CD4-positive, alpha-beta T cell (primary cell): ENCODE measurements around the gene MGST3. TPM values are rescaled to one million over a fixed set of nuclear protein-coding genes. Genes with fewer than 3 reads are reported as not detected.

Experiments used
- ATAC-seq: fragments of 200-7000 bp; cut with Tn5 transposase; one replicate; pipeline ENCODE4 v1.10.0; 2022; ENCODE audit warnings: mild to moderate bottlenecking; ENCODE audit not compliant: poor library complexity
- CTCF ChIA-PET: fragments of 350-600 bp; sonication (Branson Sonifier 250); formaldehyde crosslinking; loops from one replicate; lab custom pipeline; 2021; ENCODE audit warnings: antibody characterized with exemption, inconsistent platforms; lab: Charles Lee
- POLR2A ChIA-PET: fragments of 350-600 bp; sonication (Branson Sonifier 250); formaldehyde crosslinking; loops from one replicate; lab custom pipeline; 2021; ENCODE audit warnings: antibody characterized with exemption, inconsistent platforms; lab: Charles Lee
- DNase-seq, 14 experiments: peaks; one replicate each; pipeline ENCODE4 v3.0.0-alpha.2; 2013 to 2020; ENCODE audit warnings: mixed read lengths in 2 of 14
- H3K27ac ChIP-seq, 2 donors: one replicate each; pipeline versions ENCODE4 v1.5.1 to v1.7.0; 2013; ENCODE audit warnings: low read length in 2 of 2, low read depth in 1 of 2, mild to moderate bottlenecking in 1 of 2
- H3K27me3 ChIP-seq, 2 experiments: 1 replicate in 1 of 2; 2 replicates in 1 of 2; pipeline versions ENCODE4 v1.6.1 to v1.7.0; 2013; ENCODE audit warnings: low read length in 2 of 2, control low read depth in 1 of 2, mild to moderate bottlenecking in 1 of 2, moderate library complexity in 1 of 2; ENCODE audit not compliant: insufficient read depth in 2 of 2, control insufficient read depth in 1 of 2
- H3K36me3 ChIP-seq: one replicate; pipeline ENCODE4 v1.6.1; 2013; ENCODE audit warnings: low read length, control low read depth; ENCODE audit not compliant: insufficient read depth
- H3K4me1 ChIP-seq: one replicate; pipeline ENCODE4 v1.6.1; 2013; ENCODE audit warnings: low read length, control low read depth; ENCODE audit not compliant: insufficient read depth
- H3K4me3 ChIP-seq: one replicate; pipeline ENCODE4 v1.5.1; 2013; ENCODE audit warnings: mild to moderate bottlenecking, low read length, moderate library complexity
- H3K9me3 ChIP-seq, 2 experiments: 1 replicate in 1 of 2; 2 replicates in 1 of 2; pipeline versions ENCODE4 v1.6.1 to v1.7.0; 2013; ENCODE audit warnings: low read length in 2 of 2, mild to moderate bottlenecking in 2 of 2, control low read depth in 1 of 2, moderate library complexity in 1 of 2; ENCODE audit not compliant: control insufficient read depth in 1 of 2, insufficient read depth in 1 of 2
- H3K27ac Mint-ChIP-seq: one replicate; pipeline ENCODE4 v1.8.0; 2020; ENCODE audit warnings: mixed read lengths
- H3K27me3 Mint-ChIP-seq: one replicate; pipeline ENCODE4 v1.8.0; 2021; ENCODE audit warnings: mixed read lengths
- H3K36me3 Mint-ChIP-seq: one replicate; pipeline ENCODE4 v1.8.0; 2021; ENCODE audit warnings: low read depth, mixed read lengths
- H3K4me1 Mint-ChIP-seq: one replicate; pipeline ENCODE4 v1.8.0; 2021; ENCODE audit warnings: low read depth, mixed read lengths
- H3K4me3 Mint-ChIP-seq: one replicate; pipeline ENCODE4 v1.8.0; 2020; ENCODE audit warnings: mild to moderate bottlenecking, mixed read lengths
- H3K9me3 Mint-ChIP-seq: one replicate; pipeline ENCODE4 v1.8.0; 2020; ENCODE audit warnings: mixed read lengths
- intact Hi-C, 2 experiments: fragments of 100-400 bp; cut with DNase I in 1 of 2; cut with micrococcal nuclease in 1 of 2; formaldehyde crosslinking; loops; one replicate each; pipeline versions ENCODE4 v1.15.1 to v1.9.0; 2023 to 2025; cut with DNase I, micrococcal nuclease
- total RNA-seq, 174 experiments: library from RNA in 2 of 174; stranded (reverse) in 2 of 174; gene quantifications; one replicate each; pipeline ENCODE4 v1.2.3 and lab custom pipeline; 2021 to 2026
- TF ChIP-seq, protein P1 (sequence below): fragments of 200-600 bp; IDR thresholded peaks from one replicate; pipeline ENCODE4 v1.8.0; 2022; ENCODE audit warnings: antibody characterized with exemption, mild to moderate bottlenecking

MGST3 gene
- total RNA-seq, 2 experiments from 2014 or later, result 22.0 to 23.5 TPM

DNA sequence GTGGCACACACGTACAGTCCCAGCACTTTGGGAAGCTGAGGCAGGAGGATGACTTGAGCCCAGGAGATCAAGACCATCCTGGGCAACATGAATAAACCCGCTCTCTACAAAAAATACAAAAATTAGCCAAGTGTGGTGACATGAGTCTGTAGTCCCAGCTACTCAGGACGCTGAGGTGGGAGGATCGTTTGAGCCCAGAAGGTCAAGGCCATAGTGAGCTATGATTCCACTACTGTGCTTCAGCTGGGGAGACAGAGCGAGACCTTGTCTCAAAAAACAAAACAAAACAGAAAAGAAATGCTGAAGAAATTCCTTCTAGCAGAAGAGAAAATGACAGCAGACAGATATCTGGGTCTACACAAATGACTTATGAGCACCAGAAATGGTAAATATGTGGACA lies 57.0 kb downstream of the MGST3 start:
- ATAC-seq (no peak), DNase-seq (no peak)
- H3K27me3 Mint-ChIP-seq, result no peaks in the 10 kb centered on the region
- Histone ChIP-seq H3K27ac (no peak overlapping the region), H3K27me3 (no peaks in the 10 kb centered on the region), H3K36me3 (peaks cover 22% of the 10 kb centered on the region), H3K4me1 (peaks cover 12% of the 10 kb centered on the region), H3K9me3 (no peaks in the 10 kb centered on the region), H3K4me3 (no peak overlapping the region)
- ChIA-PET POLR2A (no interaction called here), CTCF (interaction anchor here (1.2 kb wide), 1 partner anchor 10 kb away, joined by 4 read pairs; the partner anchor contains the start of gene ALDH9A1)
- peaks cover 4% of the 10 kb centered on the region for H3K9me3 Mint-ChIP-seq
- TF ChIP-seq, protein P1, sequence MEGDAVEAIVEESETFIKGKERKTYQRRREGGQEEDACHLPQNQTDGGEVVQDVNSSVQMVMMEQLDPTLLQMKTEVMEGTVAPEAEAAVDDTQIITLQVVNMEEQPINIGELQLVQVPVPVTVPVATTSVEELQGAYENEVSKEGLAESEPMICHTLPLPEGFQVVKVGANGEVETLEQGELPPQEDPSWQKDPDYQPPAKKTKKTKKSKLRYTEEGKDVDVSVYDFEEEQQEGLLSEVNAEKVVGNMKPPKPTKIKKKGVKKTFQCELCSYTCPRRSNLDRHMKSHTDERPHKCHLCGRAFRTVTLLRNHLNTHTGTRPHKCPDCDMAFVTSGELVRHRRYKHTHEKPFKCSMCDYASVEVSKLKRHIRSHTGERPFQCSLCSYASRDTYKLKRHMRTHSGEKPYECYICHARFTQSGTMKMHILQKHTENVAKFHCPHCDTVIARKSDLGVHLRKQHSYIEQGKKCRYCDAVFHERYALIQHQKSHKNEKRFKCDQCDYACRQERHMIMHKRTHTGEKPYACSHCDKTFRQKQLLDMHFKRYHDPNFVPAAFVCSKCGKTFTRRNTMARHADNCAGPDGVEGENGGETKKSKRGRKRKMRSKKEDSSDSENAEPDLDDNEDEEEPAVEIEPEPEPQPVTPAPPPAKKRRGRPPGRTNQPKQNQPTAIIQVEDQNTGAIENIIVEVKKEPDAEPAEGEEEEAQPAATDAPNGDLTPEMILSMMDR, result no peak
- H3K4me1 Mint-ChIP-seq, result peaks cover 63% of the 10 kb centered on the region
- peaks cover 88% of the 10 kb centered on the region for H3K36me3 Mint-ChIP-seq
- intact Hi-C loops, result no loop called here
- H3K27ac Mint-ChIP-seq, result no peak overlapping the region
- H3K4me3 Mint-ChIP-seq, result no peak overlapping the region

DNA sequence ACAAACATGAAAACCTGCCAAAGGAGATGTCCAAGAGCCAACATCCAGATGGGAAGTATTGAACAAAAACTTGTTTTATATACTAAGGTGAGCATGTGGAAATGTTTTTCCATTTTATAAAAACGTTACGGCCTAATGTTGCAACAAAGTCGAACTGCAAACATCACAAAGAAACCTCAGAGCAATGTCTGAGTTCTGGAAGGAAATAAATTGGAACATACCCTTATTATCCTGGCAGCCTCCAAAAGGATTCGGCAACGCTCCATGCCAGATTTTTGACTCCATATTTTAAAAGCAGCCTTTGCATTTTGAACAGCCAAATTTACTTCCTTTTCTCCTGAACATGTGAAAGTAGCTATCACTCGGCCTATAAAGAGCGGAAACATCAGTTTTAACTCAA lies 64.0 kb downstream of the MGST3 start:
- H3K27me3 Mint-ChIP-seq, result no peaks in the 10 kb centered on the region
- no peak for DNase-seq
- Histone ChIP-seq H3K4me3 (no peak overlapping the region), H3K4me1 (peaks cover 28% of the 10 kb centered on the region), H3K36me3 (peaks cover 3% of the 10 kb centered on the region), H3K27ac (no peak overlapping the region), H3K9me3 (no peaks in the 10 kb centered on the region), H3K27me3 (no peaks in the 10 kb centered on the region)
- CTCF ChIA-PET, result interaction anchor here (0.9 kb wide), 1 partner anchor 63 kb away, joined by 4 read pairs; no protein-coding TSS in a partner anchor
- H3K36me3 Mint-ChIP-seq, result peaks cover 69% of the 10 kb centered on the region
- no peak for ATAC-seq
- POLR2A ChIA-PET, result no interaction called here
- TF ChIP-seq, protein P1, result no peak
- no peaks in the 10 kb centered on the region for H3K9me3 Mint-ChIP-seq
- H3K4me3 Mint-ChIP-seq, result peak overlapping the region; percentile 62
- H3K27ac Mint-ChIP-seq, result no peak overlapping the region
- H3K4me1 Mint-ChIP-seq, result peaks cover 59% of the 10 kb centered on the region
- intact Hi-C loops, result loop anchor here in 1 of 2 experiments (5.0 kb wide), 1 partner anchor 132 kb away; the partner anchor contains the start of gene UCK2

DNA sequence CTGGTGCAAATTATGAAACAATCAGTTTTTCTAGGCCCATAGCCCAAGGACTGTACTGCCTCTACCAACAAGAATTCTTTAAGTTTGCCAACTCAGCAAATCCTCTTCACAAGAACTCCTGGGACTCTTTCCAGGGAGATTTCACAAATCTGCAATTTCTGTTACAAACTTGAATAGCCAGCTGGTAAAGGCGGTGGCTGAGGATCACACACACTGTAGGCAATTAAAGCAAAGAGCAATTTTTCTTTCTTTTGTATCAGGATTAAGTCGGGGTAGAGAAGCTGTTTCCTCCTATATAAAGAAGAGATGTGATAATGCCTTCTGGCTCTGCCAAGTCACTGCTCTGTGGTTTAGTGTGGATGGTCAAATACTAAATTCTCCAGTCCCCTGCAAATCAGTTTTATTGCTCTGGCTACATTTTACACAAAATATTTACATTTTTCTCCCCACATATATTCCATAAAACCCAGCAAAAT lies 65.6 kb downstream of the MGST3 start:
- Mint-ChIP-seq H3K36me3 (peaks cover 54% of the 10 kb centered on the region), H3K9me3 (no peaks in the 10 kb centered on the region), H3K27ac (peak overlapping the region; percentile 92), H3K4me1 (peaks cover 51% of the 10 kb centered on the region), H3K27me3 (no peaks in the 10 kb centered on the region), H3K4me3 (peak overlapping the region; percentile 70)
- ChIA-PET CTCF (interaction anchor here (0.9 to 2.5 kb wide), 4 partner anchors 66 to 104 kb away, joined by 3 to 8 read pairs (median 5); partner anchors contain the start of genes MGST3 and TMCO1), POLR2A (interaction anchor here (0.6 to 0.7 kb wide), 2 partner anchors 66 to 1918 kb away, joined by 3 to 4 read pairs; partner anchors contain the start of gene MGST3)
- Histone ChIP-seq H3K36me3 (no peaks in the 10 kb centered on the region), H3K27me3 (no peaks in the 10 kb centered on the region), H3K4me3 (peak overlapping the region; percentile 18), H3K9me3 (no peaks in the 10 kb centered on the region), H3K27ac (no peak overlapping the region), H3K4me1 (peaks cover 26% of the 10 kb centered on the region)
- DNase-seq (no peak), ATAC-seq (no peak)
- TF ChIP-seq, protein P1, result no peak
- intact Hi-C loops, result loop anchor here in 1 of 2 experiments (5.0 kb wide), 1 partner anchor 131 kb away; the partner anchor contains the start of gene UCK2
